H1 (cell line): ENCODE measurements around the gene MEGF11. TPM values are rescaled to one million over a fixed set of nuclear protein-coding genes. Genes with fewer than 3 reads are reported as not detected.

ENCODE experiments used
- CTCF ChIA-PET: fragments of 300-600 bp; sonication (Branson Sonifier 250); formaldehyde crosslinking; loops from one replicate; lab custom pipeline; 2021; ENCODE audit not compliant: partially characterized antibody; lab: Charles Lee
- POLR2A ChIA-PET: fragments of 300-600 bp; sonication (Branson Sonifier 250); formaldehyde crosslinking; loops from one replicate; lab custom pipeline; 2021; ENCODE audit warnings: inconsistent platforms; ENCODE audit not compliant: partially characterized antibody; lab: Charles Lee
- DNase-seq, 2 experiments: peaks; one replicate each; pipeline versions ENCODE4 v3.0.0 to v3.0.0-alpha.2; 2010 to 2022; ENCODE audit warnings: low spot score in 2 of 2, low read depth in 1 of 2, mixed read lengths in 1 of 2
- FAIRE-seq: peaks from 2 replicates; lab custom pipeline; 2011; peaks lifted over from hg19 to GRCh38; lab: Jason Lieb, UNC
- H2AFZ ChIP-seq: 2 replicates; pipeline ENCODE4 v1.8.1; 2012; ENCODE audit warnings: low read length, inconsistent platforms
- H2AK5ac ChIP-seq: 2 replicates; pipeline ENCODE4 v1.6.1; 2013; ENCODE audit warnings: low read depth, low read length
- H2BK120ac ChIP-seq: replicated peaks from 2 replicates; pipeline ENCODE3; 2013; ENCODE audit warnings: low read depth, low read length, inconsistent platforms
- H2BK12ac ChIP-seq: 2 replicates; pipeline ENCODE4 v1.6.1; 2013; ENCODE audit warnings: low read depth, low read length
- H2BK15ac ChIP-seq: 2 replicates; pipeline ENCODE4 v1.6.1; 2013; ENCODE audit warnings: low read length
- H2BK20ac ChIP-seq: 2 replicates; pipeline ENCODE4 v1.6.1; 2013; ENCODE audit warnings: low read length
- H2BK5ac ChIP-seq: 2 replicates; pipeline ENCODE4 v1.6.1; 2013; ENCODE audit warnings: low read depth, low read length
- H3K14ac ChIP-seq: 2 replicates; pipeline ENCODE4 v1.6.1; 2013; ENCODE audit warnings: inconsistent platforms; ENCODE audit not compliant: insufficient read length
- H3K18ac ChIP-seq: 2 replicates; pipeline ENCODE4 v1.6.1; 2013; ENCODE audit warnings: low read length; ENCODE audit errors: extremely low read depth
- H3K23ac ChIP-seq: 2 replicates; pipeline ENCODE4 v1.6.1; 2013; ENCODE audit warnings: inconsistent platforms; ENCODE audit not compliant: insufficient read length
- H3K23me2 ChIP-seq: 2 replicates; pipeline ENCODE4 v1.6.1; 2013; ENCODE audit warnings: low read depth, low read length
- H3K27ac ChIP-seq: 2 replicates; pipeline ENCODE4 v1.6.1; 2011; ENCODE audit warnings: low read depth, low read length, inconsistent platforms
- H3K27me3 ChIP-seq, 4 experiments: replicated peaks in 1 of 4; 1 replicate in 1 of 4; 2 replicates in 3 of 4; pipeline versions ENCODE4 v1.6.1 to v1.8.1; 2011 to 2013; ENCODE audit warnings: low read length in 3 of 4, mild to moderate bottlenecking in 3 of 4, inconsistent platforms in 2 of 4, mixed read lengths in 2 of 4, moderate library complexity in 1 of 4; ENCODE audit not compliant: control insufficient read depth in 3 of 4, insufficient read depth in 3 of 4; ENCODE audit errors: extremely low read depth in 1 of 4
- H3K36me3 ChIP-seq, 4 experiments: 2 replicates each; pipeline versions ENCODE4 v1.6.1 to v1.8.1; 2011 to 2013; ENCODE audit warnings: mild to moderate bottlenecking in 4 of 4, low read length in 3 of 4, moderate library complexity in 2 of 4, control low read depth in 1 of 4, inconsistent platforms in 1 of 4; ENCODE audit not compliant: insufficient read depth in 4 of 4, control insufficient read depth in 2 of 4
- H3K4ac ChIP-seq: replicated peaks from 2 replicates; pipeline ENCODE3; 2013; ENCODE audit warnings: low read length, low read depth, mixed read lengths, inconsistent platforms; ENCODE audit not compliant: insufficient read length
- H3K4me1 ChIP-seq, 4 experiments: replicated peaks in 1 of 4; 1 replicate in 1 of 4; 2 replicates in 3 of 4; pipeline versions ENCODE4 v1.6.1 to v1.8.1; 2011 to 2013; ENCODE audit warnings: low read length in 3 of 4, inconsistent platforms in 2 of 4, mixed read lengths in 1 of 4; ENCODE audit not compliant: insufficient read depth in 4 of 4, control insufficient read depth in 3 of 4
- H3K4me2 ChIP-seq, 2 experiments: 2 replicates each; pipeline versions ENCODE4 v1.6.1 to v1.8.1; 2011 to 2013; ENCODE audit warnings: low read depth in 2 of 2, low read length in 2 of 2, control low read depth in 1 of 2, inconsistent platforms in 1 of 2, mild to moderate bottlenecking in 1 of 2; ENCODE audit not compliant: insufficient read depth in 1 of 2
- H3K4me3 ChIP-seq, 4 experiments: fragments of 200-600, 300-600 bp in 1 of 4; sonication (generic), shearing (Covaris generic), sonication (Bioruptor Twin) in 1 of 4; 2 replicates each; pipeline versions ENCODE4 v1.5.1 to v1.8.1; 2011 to 2016; ENCODE audit warnings: low read length in 4 of 4, low read depth in 3 of 4, control low read depth in 2 of 4, inconsistent platforms in 2 of 4, mild to moderate bottlenecking in 2 of 4, mixed read lengths in 1 of 4, moderate library complexity in 1 of 4; ENCODE audit not compliant: insufficient read depth in 2 of 4; ENCODE audit errors: extremely low read depth in 1 of 4
- H3K56ac ChIP-seq: replicated peaks from 2 replicates; pipeline ENCODE3; 2013; ENCODE audit warnings: low read depth, mild to moderate bottlenecking, mixed read lengths, low read length, inconsistent platforms; ENCODE audit not compliant: insufficient read length
- H3K79me1 ChIP-seq: 2 replicates; pipeline ENCODE4 v1.6.1; 2013; ENCODE audit warnings: low read depth, low read length, control low read depth
- H3K79me2 ChIP-seq, 2 experiments: 2 replicates each; pipeline versions ENCODE4 v1.6.1 to v1.8.1; 2012 to 2013; ENCODE audit warnings: low read length in 2 of 2, mild to moderate bottlenecking in 2 of 2, inconsistent platforms in 1 of 2; ENCODE audit not compliant: insufficient read depth in 2 of 2, control insufficient read depth in 1 of 2
- H3K9ac ChIP-seq, 4 experiments: replicated peaks in 1 of 4; 1 replicate in 1 of 4; 2 replicates in 3 of 4; pipeline versions ENCODE4 v1.6.1 to v1.8.1; 2011 to 2013; ENCODE audit warnings: low read depth in 3 of 4, low read length in 3 of 4, control low read depth in 2 of 4, mild to moderate bottlenecking in 2 of 4, moderate library complexity in 2 of 4, inconsistent platforms in 1 of 4; ENCODE audit errors: extremely low read depth in 1 of 4
- H3K9me3 ChIP-seq, 2 experiments: 2 replicates each; pipeline versions ENCODE4 v1.6.1 to v1.8.1; 2012 to 2013; ENCODE audit warnings: mild to moderate bottlenecking in 2 of 2, moderate library complexity in 2 of 2, control low read depth in 1 of 2, inconsistent platforms in 1 of 2, low read depth in 1 of 2, low read length in 1 of 2, mixed read lengths in 1 of 2; ENCODE audit not compliant: insufficient read depth in 2 of 2
- H4K20me1 ChIP-seq, 2 experiments: replicated peaks in 1 of 2; 2 replicates each; pipeline versions ENCODE3 to v1.8.1; 2011 to 2013; ENCODE audit warnings: inconsistent platforms in 2 of 2, low read length in 2 of 2, mild to moderate bottlenecking in 1 of 2; ENCODE audit not compliant: insufficient read depth in 2 of 2, control insufficient read depth in 1 of 2
- H4K5ac ChIP-seq: 2 replicates; pipeline ENCODE4 v1.6.1; 2013; ENCODE audit warnings: low read length, low read depth, mixed read lengths, inconsistent platforms; ENCODE audit not compliant: insufficient read length
- H4K8ac ChIP-seq: 2 replicates; pipeline ENCODE4 v1.8.0; 2013; ENCODE audit warnings: mild to moderate bottlenecking, moderate library complexity, low read length, inconsistent platforms; ENCODE audit not compliant: insufficient read depth; ENCODE audit errors: extremely low read depth
- H4K91ac ChIP-seq: replicated peaks from 2 replicates; pipeline ENCODE3; 2013; ENCODE audit warnings: low read length, mixed read lengths, inconsistent platforms; ENCODE audit not compliant: insufficient read length
- POLR2A ChIP-seq, 2 experiments: IDR thresholded peaks; 1 replicate in 1 of 2; 2 replicates in 1 of 2; pipeline ENCODE4 v1.6.1; 2011; ENCODE audit warnings: low read depth in 2 of 2, low read length in 2 of 2, mild to moderate bottlenecking in 2 of 2; ENCODE audit errors: control extremely low read depth in 1 of 2
- SP4 ChIP-seq: IDR thresholded peaks from 2 replicates; pipeline ENCODE4 v1.6.1; 2012; ENCODE audit warnings: low read length, inconsistent platforms
- WGBS, 2 experiments: shearing (Covaris generic) in 1 of 2; methylation state at CpG; one replicate each; pipeline versions ENCODE4 v1.1.6 to v1.1.7; 2013 to 2015; ENCODE audit warnings: low lambda C conversion rate in 2 of 2, mixed read lengths in 2 of 2, inconsistent platforms in 1 of 2, low coverage in 1 of 2, missing lambda C conversion rate in 1 of 2; ENCODE audit not compliant: insufficient replicate concordance in 2 of 2, insufficient coverage in 1 of 2, insufficient read length in 1 of 2; ENCODE audit errors: extremely low coverage in 1 of 2, missing lambda C conversion rate in 1 of 2; 5-methylcytosine and 5-hydroxymethylcytosine counted together
- polyA plus RNA-seq, 7 experiments: library from polyadenylated mRNA; depleted of rRNA in 3 of 7; stranded (reverse) in 5 of 7; unstranded in 2 of 7; fragments of >200 nt in 5 of 7; fragments of 200-250 nt in 2 of 7; gene quantifications; 1 replicate in 5 of 7; 2 replicates in 1 of 7; 4 replicates in 1 of 7; pipeline versions ENCODE4 v1.2.1 to v1.2.3, GENCODE V29; 2011 to 2013; ENCODE audit warnings: missing spikeins in 2 of 7, mixed read lengths in 2 of 7
- total RNA-seq: library from RNA; stranded (reverse); fragmentation: NEBNext Ultra II Directional; extraction: Animal tissue kit (Norgen Biotek cat#: 25700); gene quantifications from 2 replicates; pipeline ENCODE4 v1.2.1, GENCODE V29; 2021

The MEGF11 gene
- total and polyA plus RNA-seq, 2 of the 8 experiments (the other 6 are each of a cell fraction or from before 2014, with no cell fraction given), result 4.4 to 4.8 TPM

GRCh38 chr15:66193066-66193465 lies 60.5 kb downstream of the MEGF11 start:
- CTCF ChIA-PET, result interaction anchor here (0.6 to 3.6 kb wide), 10 partner anchors 11 to 166 kb away, joined by 3 to 20 read pairs (median 3); no protein-coding TSS in a partner anchor
- POLR2A ChIA-PET, result no interaction called here
- TF ChIP-seq SP4 (no peak), POLR2A (IDR thresholded peaks at IDR 0.05; ENCODE audit: control extremely low read depth in 1 of 2, low read depth in 2 of 2, low read length in 2 of 2) (no peak)

More at GRCh38 chr15:66193066-66193465, 60.5 kb downstream of the MEGF11 start:
- H3K27ac ChIP-seq, result no peak overlapping the region
- no peak overlapping the region for H2AK5ac ChIP-seq
- H3K27me3 ChIP-seq, result no peaks in the 10 kb centered on the region
- DNase-seq (no peak), FAIRE-seq (no peak)
- H3K9me3 ChIP-seq, result no peaks in the 10 kb centered on the region
- H3K4me2 ChIP-seq, result no peak overlapping the region
- no peak overlapping the region for H3K14ac ChIP-seq
- no peak overlapping the region for H4K91ac ChIP-seq
- H3K79me2 ChIP-seq, result no peaks in the 10 kb centered on the region
- H4K20me1 ChIP-seq, result no peaks in the 10 kb centered on the region
- no peak overlapping the region for H4K8ac ChIP-seq
- H3K9ac ChIP-seq, result no peak overlapping the region
- H3K4me1 ChIP-seq, result peaks cover 0 to 6% (median under 1%) of the 10 kb centered on the region in 4 experiments; a peak in 3 of 7 replicates
- no peak overlapping the region for H3K23ac ChIP-seq
- H3K4ac ChIP-seq, result no peak overlapping the region
- H2BK15ac ChIP-seq, result no peak overlapping the region
- no peak overlapping the region for H2BK20ac ChIP-seq
- no peaks in the 10 kb centered on the region for H3K79me1 ChIP-seq
- no peak overlapping the region for H3K56ac ChIP-seq
- H2AFZ ChIP-seq, result no peak overlapping the region
- H3K23me2 ChIP-seq, result no peaks in the 10 kb centered on the region
- 88% methylated on average over 3 of the region's 3 CpGs; no CpG with 5 or more reads in 1 of the 2 experiments for WGBS, 2 experiments
- no peak overlapping the region for H2BK5ac ChIP-seq
- no peak overlapping the region for H2BK12ac ChIP-seq
- H3K36me3 ChIP-seq, result no peaks in the 10 kb centered on the region
- H4K5ac ChIP-seq, result no peak overlapping the region
- no peak overlapping the region for H3K18ac ChIP-seq
- no peak overlapping the region for H3K4me3 ChIP-seq
- no peak overlapping the region for H2BK120ac ChIP-seq
